Measurements from ENCODE around the gene RAB26. TPM values are rescaled to one million over a fixed set of nuclear protein-coding genes. Genes with fewer than 3 reads are reported as not detected.
A peak's percentile ranks its signal among the peaks of the same experiment; 100 is the strongest.
"Not testable (repeated sequence)": the region's sequence is repeated elsewhere in the genome, so short reads cannot be mapped to it uniquely, and the experiment has no call there.

Gene RAB26
- total and polyA plus RNA-seq, 7 donors: 0.17 to 1.7 (median 0.32) TPM

DNA sequence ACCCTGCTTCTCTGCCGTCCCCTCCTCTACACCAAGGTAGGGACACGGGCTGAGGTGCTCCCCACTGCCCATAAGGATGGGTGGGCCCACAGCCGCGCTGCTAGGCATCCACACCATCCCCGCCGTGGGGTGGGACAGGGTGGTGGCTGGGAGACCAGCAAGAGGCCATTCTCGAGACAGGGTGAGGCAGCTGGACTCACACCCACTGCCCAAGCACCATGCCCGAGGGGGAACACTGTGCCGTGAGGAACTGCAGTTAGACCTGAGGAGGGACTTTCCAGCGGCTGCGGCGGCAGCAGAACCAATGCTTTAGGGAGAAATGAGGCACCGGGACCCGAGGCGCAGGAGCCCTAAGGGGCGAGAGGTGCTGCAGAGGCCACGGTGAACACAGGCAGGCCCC lies 26.0 kb upstream of the RAB26 start:
- H3K36me3 ChIP-seq (ENCODE audit: insufficient read depth in 1 of 2, low read depth in 1 of 2): no peaks in the 10 kb centered on the region
- H3K4me1 ChIP-seq: peaks cover 57% of the 10 kb centered on the region
- intact Hi-C loops (cut with DNase I): no loop called here
- no peaks in the 10 kb centered on the region for H3K9me3 ChIP-seq
- 39 to 63% (median 45%) methylated on average over 11 to 17 of the region's 17 CpGs for WGBS, 3 donors
- no peak for TF ChIP-seq CTCF (IDR thresholded peaks at IDR 0.05)
- H3K27ac ChIP-seq: peak overlapping the region; percentile 99
- H3K4me3 ChIP-seq: peak overlapping the region; percentile 46
- no peaks in the 10 kb centered on the region for H3K27me3 ChIP-seq (ENCODE audit: insufficient read depth in 3 of 3, low read length in 2 of 3)
- DNase-seq (no peak), ATAC-seq (no peak)

DNA sequence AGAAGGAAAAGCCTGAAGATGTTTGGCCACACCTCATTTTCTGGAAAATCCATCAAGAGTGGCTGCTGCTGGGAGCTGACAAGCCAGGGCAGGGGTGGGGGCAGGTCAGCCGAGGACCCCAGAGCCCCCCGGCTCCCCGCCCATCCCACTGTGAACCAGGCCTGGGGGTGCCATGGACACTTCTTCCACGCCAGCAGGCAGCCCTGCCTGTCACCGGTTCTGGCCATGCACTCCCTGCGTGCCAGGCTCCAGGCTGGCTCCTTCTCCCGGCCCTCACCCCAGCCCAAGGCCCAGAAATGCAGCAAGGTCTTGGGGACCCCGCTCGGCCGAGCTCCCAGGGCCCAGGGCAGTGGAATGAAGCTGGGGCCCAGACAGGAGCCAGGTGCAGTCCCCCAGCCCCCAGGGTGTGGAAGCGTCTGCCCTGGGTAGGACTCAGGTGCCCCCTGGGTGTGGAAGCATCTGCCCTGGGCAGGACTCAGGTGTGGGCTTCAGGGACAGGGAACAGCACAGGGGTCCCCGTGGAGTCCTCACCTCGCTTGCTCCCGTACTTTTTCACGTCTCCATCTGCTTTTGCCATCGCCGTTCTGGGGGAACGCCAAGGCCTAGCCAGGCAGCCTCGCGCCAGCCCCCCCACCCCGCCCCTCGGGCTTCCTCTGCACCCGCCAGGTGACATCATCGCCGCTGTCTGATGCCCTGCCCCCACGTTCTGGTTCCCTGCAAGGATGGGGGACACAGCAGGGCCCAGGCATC lies 25.3 kb upstream of the RAB26 start:
- Histone ChIP-seq H3K4me3 (peak overlapping the region; percentile 62), H3K4me1 (peaks cover 57% of the 10 kb centered on the region), H3K27ac (peak overlapping the region; percentile 99)
- H3K36me3 ChIP-seq (ENCODE audit: insufficient read depth in 1 of 2, low read depth in 1 of 2); H3K9me3 ChIP-seq; H3K27me3 ChIP-seq (ENCODE audit: insufficient read depth in 3 of 3, low read length in 2 of 3); intact Hi-C loops (cut with DNase I): not testable (repeated sequence)
- ATAC-seq (peak in 3 of 4 donors; percentile 25 to 58 (median 35)), DNase-seq (peak in 1 of 2 donors; percentile 79)
- WGBS, 3 donors: 17 to 29% (median 18%) methylated on average over 13 to 19 of the region's 26 CpGs

GRCh38 chr16:2123706-2124376 lies 24.6 kb upstream of the RAB26 start:
- H3K9me3 ChIP-seq; DNase-seq; H3K36me3 ChIP-seq (ENCODE audit: insufficient read depth in 1 of 2, low read depth in 1 of 2); H3K27me3 ChIP-seq (ENCODE audit: insufficient read depth in 3 of 3, low read length in 2 of 3); intact Hi-C loops (cut with DNase I): not testable (repeated sequence)
- Histone ChIP-seq H3K4me1 (peaks cover 63% of the 10 kb centered on the region), H3K4me3 (peak overlapping the region; percentile 62), H3K27ac (peak overlapping the region; percentile 99)
- 17 to 49% (median 20%) methylated on average over 14 to 25 of the region's 27 CpGs for WGBS, 3 donors
- ATAC-seq: peak; percentile 12 to 42 (median 24)

DNA sequence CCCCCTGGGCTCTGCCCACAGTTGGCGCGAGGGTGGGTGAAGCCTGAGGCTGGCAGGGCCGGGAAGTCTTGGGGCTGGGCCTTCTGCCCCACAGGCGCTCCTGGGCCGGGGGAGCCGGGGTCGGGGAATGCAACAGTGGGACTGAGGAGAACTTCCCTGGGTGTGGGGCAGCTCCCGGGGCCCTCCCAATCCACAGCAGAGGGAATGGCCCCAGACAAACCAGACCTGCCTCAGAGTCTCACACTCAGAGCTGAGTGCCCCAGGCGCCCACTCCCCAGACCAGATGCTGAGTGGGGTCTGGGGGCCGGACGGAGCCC lies 24.1 kb upstream of the RAB26 start:
- H3K9me3 ChIP-seq; H3K36me3 ChIP-seq (ENCODE audit: insufficient read depth in 1 of 2, low read depth in 1 of 2); intact Hi-C loops (cut with DNase I); H3K27me3 ChIP-seq (ENCODE audit: insufficient read depth in 3 of 3, low read length in 2 of 3); DNase-seq: not testable (repeated sequence)
- Histone ChIP-seq H3K27ac (peak overlapping the region; percentile 99), H3K4me3 (peak overlapping the region; percentile 62), H3K4me1 (peaks cover 63% of the 10 kb centered on the region)
- WGBS, 3 donors: 7 to 10% (median 9%) methylated on average over 11 of the region's 11 CpGs
- peak; percentile 2 to 19 (median 10) for ATAC-seq

GRCh38 chr16:2124694-2125444 lies 23.6 kb upstream of the RAB26 start:
- peak; percentile 45 to 62 (median 57) for ATAC-seq
- 2 to 3% (median 2%) methylated on average over 28 to 37 of the region's 37 CpGs for WGBS, 3 donors

DNA sequence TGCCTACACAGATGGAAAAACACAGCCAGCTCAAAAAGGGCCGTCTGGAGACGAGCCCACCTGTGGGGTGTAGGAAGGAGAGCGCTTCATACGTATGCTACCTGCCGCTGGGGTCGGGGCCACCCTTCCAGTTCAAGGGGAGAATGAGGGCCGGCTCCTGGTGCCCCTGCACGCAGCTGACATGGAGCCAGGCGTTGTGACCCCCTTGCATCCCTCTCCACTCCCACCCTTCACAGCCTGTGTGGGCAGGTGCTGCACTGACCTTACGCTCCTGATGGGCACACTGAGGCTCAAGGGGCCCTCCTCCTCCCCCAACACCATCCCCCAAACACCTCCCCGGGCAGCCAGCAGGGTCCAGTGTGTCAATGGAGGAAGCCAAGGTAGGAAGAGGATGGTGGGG lies 22.8 kb upstream of the RAB26 start:
- Histone ChIP-seq H3K27ac (peak overlapping the region; percentile 99), H3K4me1 (peaks cover 70% of the 10 kb centered on the region), H3K4me3 (peak overlapping the region; percentile 62)
- H3K9me3 ChIP-seq; intact Hi-C loops (cut with DNase I); H3K36me3 ChIP-seq (ENCODE audit: insufficient read depth in 1 of 2, low read depth in 1 of 2); ATAC-seq; H3K27me3 ChIP-seq (ENCODE audit: insufficient read depth in 3 of 3, low read length in 2 of 3): not testable (repeated sequence)
- DNase-seq: peak in 1 of 2 donors; percentile 15
- 21 to 27% (median 23%) methylated on average over 10 to 11 of the region's 11 CpGs for WGBS, 3 donors

More at GRCh38 chr16:2124694-2125444, 23.6 kb upstream of the RAB26 start:
- DNase-seq: peak; percentile 72 to 84
- Histone ChIP-seq H3K4me1 (peaks cover 63% of the 10 kb centered on the region), H3K27ac (peak overlapping the region; percentile 99), H3K4me3 (peak overlapping the region; percentile 62)
- H3K36me3 ChIP-seq (ENCODE audit: insufficient read depth in 1 of 2, low read depth in 1 of 2); H3K9me3 ChIP-seq; H3K27me3 ChIP-seq (ENCODE audit: insufficient read depth in 3 of 3, low read length in 2 of 3); intact Hi-C loops (cut with DNase I): not testable (repeated sequence)

- H3K4me1 ChIP-seq: peaks cover 70% of the 10 kb centered on the region
Measured at GRCh38 chr16:2126161-2126743, 22.2 kb upstream of the RAB26 start.

GRCh38 chr16:2126928-2127556 lies 21.4 kb upstream of the RAB26 start:
- Histone ChIP-seq H3K4me1 (peaks cover 63% of the 10 kb centered on the region), H3K4me3 (peak overlapping the region; percentile 62), H3K27ac (peak overlapping the region; percentile 99)
- H3K9me3 ChIP-seq; ATAC-seq; H3K36me3 ChIP-seq (ENCODE audit: insufficient read depth in 1 of 2, low read depth in 1 of 2); H3K27me3 ChIP-seq (ENCODE audit: insufficient read depth in 3 of 3, low read length in 2 of 3); intact Hi-C loops (cut with DNase I): not testable (repeated sequence)
- DNase-seq: peak; percentile 41 to 63
- 31 to 37% (median 33%) methylated on average over 26 to 31 of the region's 31 CpGs for WGBS, 3 donors

More at GRCh38 chr16:2126161-2126743, 22.2 kb upstream of the RAB26 start:
- intact Hi-C loops (cut with DNase I); H3K27me3 ChIP-seq (ENCODE audit: insufficient read depth in 3 of 3, low read length in 2 of 3); H3K36me3 ChIP-seq (ENCODE audit: insufficient read depth in 1 of 2, low read depth in 1 of 2); H3K9me3 ChIP-seq: not testable (repeated sequence)
- peak overlapping the region; percentile 62 for H3K4me3 ChIP-seq
- WGBS, 3 donors: 14 to 29% (median 24%) methylated on average over 18 to 21 of the region's 21 CpGs
- peak; percentile 51 to 74 for DNase-seq
- ATAC-seq: peak; percentile 12 to 47 (median 22)
- H3K27ac ChIP-seq: peak overlapping the region; percentile 99

GRCh38 chr16:2127630-2128280 lies 20.7 kb upstream of the RAB26 start:
- Histone ChIP-seq H3K27ac (peak overlapping the region; percentile 99), H3K4me3 (peak overlapping the region; percentile 62), H3K4me1 (peaks cover 57% of the 10 kb centered on the region)
- H3K36me3 ChIP-seq (ENCODE audit: insufficient read depth in 1 of 2, low read depth in 1 of 2); H3K9me3 ChIP-seq; H3K27me3 ChIP-seq (ENCODE audit: insufficient read depth in 3 of 3, low read length in 2 of 3); intact Hi-C loops (cut with DNase I): not testable (repeated sequence)
- ATAC-seq: peak in 3 of 4 donors; percentile 17 to 23 (median 21)
- 8 to 10% (median 8%) methylated on average over 3 of the region's 3 CpGs for WGBS, 3 donors
- DNase-seq: peak; percentile 34 to 77
